Liver (tissue), 3 donors: Measurements from ENCODE around the gene UBAP1L.

Source experiments
- FOXA1 ChIP-seq: IDR thresholded peaks from 2 replicates; pipeline ENCODE4 v1.6.1; 2016; ENCODE audit warnings: antibody characterized with exemption
- GABPA ChIP-seq, 2 donors: IDR thresholded peaks in 1 of 2; conservative IDR thresholded peaks in 1 of 2; 2 replicates each; pipeline ENCODE4 v1.6.1; 2016; ENCODE audit warnings: antibody characterized with exemption in 2 of 2, mild to moderate bottlenecking in 1 of 2, moderate library complexity in 1 of 2
- RAD21 ChIP-seq, 2 donors: IDR thresholded peaks; 2 replicates each; pipeline ENCODE4 v1.6.1; 2016; ENCODE audit warnings: antibody characterized with exemption in 2 of 2, mild to moderate bottlenecking in 2 of 2
- RXRA ChIP-seq, 2 donors: IDR thresholded peaks; 2 replicates each; pipeline ENCODE4 v1.6.1; 2017 to 2018; ENCODE audit warnings: antibody characterized with exemption in 2 of 2, mild to moderate bottlenecking in 1 of 2
- SP1 ChIP-seq: IDR thresholded peaks from 2 replicates; pipeline ENCODE4 v1.6.1; 2018; ENCODE audit warnings: antibody characterized with exemption, mild to moderate bottlenecking
- YY1 ChIP-seq: IDR thresholded peaks from 2 replicates; pipeline ENCODE4 v1.6.1; 2016; ENCODE audit warnings: antibody characterized with exemption, mild to moderate bottlenecking
- TF ChIP-seq, protein P1 (sequence below): fragments of 150-350 bp; IDR thresholded peaks from 2 replicates; pipeline ENCODE4 v1.5.1; 2017; ENCODE audit warnings: improper control_type of control experiment, low read depth, low read length; ENCODE audit not compliant: missing input control
- TF ChIP-seq, protein P2 (sequence below): IDR thresholded peaks from 2 replicates; pipeline ENCODE4 v1.6.1; 2016; ENCODE audit warnings: antibody characterized with exemption
- donor health status: healthy.
- donor health status: healthy.

DNA sequence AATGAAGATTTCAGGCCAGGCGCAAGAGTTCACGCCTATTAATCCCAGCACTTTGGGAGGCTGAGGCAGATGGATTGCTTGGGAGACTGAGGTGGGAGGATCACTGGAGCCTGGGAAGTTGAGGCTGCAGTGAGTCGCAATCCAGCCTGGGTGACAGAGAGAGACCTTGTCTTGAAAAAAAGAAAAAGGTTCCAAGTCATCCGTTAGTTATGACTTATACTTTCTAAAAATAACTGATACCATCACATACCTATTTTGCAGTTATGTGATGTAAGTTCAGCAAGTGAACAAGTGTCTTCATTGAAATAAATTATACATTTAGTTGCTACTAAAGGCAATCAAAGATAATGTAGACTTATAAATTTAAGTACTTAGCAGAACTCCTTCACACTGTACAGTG lies 48.0 kb upstream of the UBAP1L start:
- no peak for TF ChIP-seq YY1
- TF ChIP-seq, protein P1, sequence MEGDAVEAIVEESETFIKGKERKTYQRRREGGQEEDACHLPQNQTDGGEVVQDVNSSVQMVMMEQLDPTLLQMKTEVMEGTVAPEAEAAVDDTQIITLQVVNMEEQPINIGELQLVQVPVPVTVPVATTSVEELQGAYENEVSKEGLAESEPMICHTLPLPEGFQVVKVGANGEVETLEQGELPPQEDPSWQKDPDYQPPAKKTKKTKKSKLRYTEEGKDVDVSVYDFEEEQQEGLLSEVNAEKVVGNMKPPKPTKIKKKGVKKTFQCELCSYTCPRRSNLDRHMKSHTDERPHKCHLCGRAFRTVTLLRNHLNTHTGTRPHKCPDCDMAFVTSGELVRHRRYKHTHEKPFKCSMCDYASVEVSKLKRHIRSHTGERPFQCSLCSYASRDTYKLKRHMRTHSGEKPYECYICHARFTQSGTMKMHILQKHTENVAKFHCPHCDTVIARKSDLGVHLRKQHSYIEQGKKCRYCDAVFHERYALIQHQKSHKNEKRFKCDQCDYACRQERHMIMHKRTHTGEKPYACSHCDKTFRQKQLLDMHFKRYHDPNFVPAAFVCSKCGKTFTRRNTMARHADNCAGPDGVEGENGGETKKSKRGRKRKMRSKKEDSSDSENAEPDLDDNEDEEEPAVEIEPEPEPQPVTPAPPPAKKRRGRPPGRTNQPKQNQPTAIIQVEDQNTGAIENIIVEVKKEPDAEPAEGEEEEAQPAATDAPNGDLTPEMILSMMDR: no peak
- TF ChIP-seq RXRA (IDR thresholded peaks at IDR 0.05): no peak
- no peak for TF ChIP-seq SP1
- TF ChIP-seq FOXA1: no peak
- TF ChIP-seq, protein P2, sequence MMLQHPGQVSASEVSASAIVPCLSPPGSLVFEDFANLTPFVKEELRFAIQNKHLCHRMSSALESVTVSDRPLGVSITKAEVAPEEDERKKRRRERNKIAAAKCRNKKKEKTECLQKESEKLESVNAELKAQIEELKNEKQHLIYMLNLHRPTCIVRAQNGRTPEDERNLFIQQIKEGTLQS: no peak
- no peak for TF ChIP-seq RAD21 (IDR thresholded peaks at IDR 0.05)
- TF ChIP-seq GABPA (IDR thresholded peaks at IDR 0.05 in 1 of 2, conservative IDR thresholded peaks at IDR 0.05 in 1 of 2): no peak
